ENCODE data around the gene CEP95. TPM values are rescaled to one million over a fixed set of nuclear protein-coding genes. Genes with fewer than 3 reads are reported as not detected.

Gene CEP95
- total RNA-seq, 1 donor from 2014 or later = 50.8 TPM

DNA sequence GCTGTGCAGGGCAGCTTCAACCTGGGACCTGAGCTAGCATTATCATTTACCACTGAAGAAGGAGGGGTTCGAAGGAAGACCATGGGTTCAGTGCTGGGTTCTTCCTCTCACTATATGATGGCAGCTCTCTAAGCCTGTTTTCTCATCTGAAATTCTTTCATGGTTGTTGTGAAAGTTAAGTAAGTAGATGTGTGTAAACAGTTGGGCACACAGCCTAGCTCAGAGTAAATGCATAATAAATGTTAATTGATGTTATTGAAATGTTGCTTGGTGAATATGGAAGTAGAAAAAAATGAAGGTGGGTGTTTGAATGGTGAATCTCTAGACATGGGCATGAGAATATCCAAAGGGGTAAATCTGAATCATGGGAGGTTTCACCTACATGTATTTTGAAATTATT is 9.1 kb downstream of the CEP95 start:
- Histone ChIP-seq H3K27ac (no peak overlapping the region), H3K27me3 (no peaks in the 10 kb centered on the region), H3K4me3 (no peak overlapping the region), H3K36me3 (peaks cover 0 to 78% of the 10 kb centered on the region in 2 donors), H3K4me1 (no peaks in the 10 kb centered on the region), H3K9me3 (no peaks in the 10 kb centered on the region)
- TF ChIP-seq POLR2AphosphoS5 (IDR thresholded peaks at IDR 0.05; ENCODE audit: insufficient read depth in 1 of 2, low read depth in 1 of 2) (no peak), POLR2A (IDR thresholded peaks at IDR 0.05) (no peak)
- TF ChIP-seq, protein P1, sequence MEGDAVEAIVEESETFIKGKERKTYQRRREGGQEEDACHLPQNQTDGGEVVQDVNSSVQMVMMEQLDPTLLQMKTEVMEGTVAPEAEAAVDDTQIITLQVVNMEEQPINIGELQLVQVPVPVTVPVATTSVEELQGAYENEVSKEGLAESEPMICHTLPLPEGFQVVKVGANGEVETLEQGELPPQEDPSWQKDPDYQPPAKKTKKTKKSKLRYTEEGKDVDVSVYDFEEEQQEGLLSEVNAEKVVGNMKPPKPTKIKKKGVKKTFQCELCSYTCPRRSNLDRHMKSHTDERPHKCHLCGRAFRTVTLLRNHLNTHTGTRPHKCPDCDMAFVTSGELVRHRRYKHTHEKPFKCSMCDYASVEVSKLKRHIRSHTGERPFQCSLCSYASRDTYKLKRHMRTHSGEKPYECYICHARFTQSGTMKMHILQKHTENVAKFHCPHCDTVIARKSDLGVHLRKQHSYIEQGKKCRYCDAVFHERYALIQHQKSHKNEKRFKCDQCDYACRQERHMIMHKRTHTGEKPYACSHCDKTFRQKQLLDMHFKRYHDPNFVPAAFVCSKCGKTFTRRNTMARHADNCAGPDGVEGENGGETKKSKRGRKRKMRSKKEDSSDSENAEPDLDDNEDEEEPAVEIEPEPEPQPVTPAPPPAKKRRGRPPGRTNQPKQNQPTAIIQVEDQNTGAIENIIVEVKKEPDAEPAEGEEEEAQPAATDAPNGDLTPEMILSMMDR (IDR thresholded peaks at IDR 0.05) = no peak
- intact Hi-C loops (cut with DNase I) = no loop called here
- no peak for DNase-seq (ENCODE audit: extremely low spot score in 2 of 2)

DNA sequence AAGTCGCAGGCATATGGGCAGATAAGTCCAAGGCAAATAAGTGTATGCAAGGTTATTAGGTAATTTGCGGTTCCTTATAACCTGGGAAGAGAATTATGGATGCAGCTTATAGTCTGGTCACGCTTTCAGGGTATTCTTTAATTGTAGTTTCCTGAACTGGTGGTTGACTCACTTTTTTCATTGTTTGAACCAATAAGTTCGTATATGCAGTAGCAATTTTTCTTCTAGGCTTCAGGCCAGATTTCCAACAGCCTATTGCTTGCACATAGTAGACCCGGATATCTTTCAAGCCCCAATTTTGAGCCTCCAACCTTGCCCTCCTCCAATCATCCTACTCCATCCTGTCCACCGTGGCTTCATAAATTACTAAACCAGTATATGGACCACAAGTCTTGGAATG is 12.8 kb downstream of the CEP95 start:
- H3K36me3 ChIP-seq = peaks cover 0 to 87% of the 10 kb centered on the region in 2 donors
- no peaks in the 10 kb centered on the region for H3K4me1 ChIP-seq
- TF ChIP-seq POLR2A (IDR thresholded peaks at IDR 0.05) = no peak
- no peak for TF ChIP-seq POLR2AphosphoS5 (IDR thresholded peaks at IDR 0.05; ENCODE audit: insufficient read depth in 1 of 2, low read depth in 1 of 2)
- TF ChIP-seq, protein P1 (IDR thresholded peaks at IDR 0.05) = no peak
- H3K4me3 ChIP-seq = no peak overlapping the region
- H3K9me3 ChIP-seq = no peaks in the 10 kb centered on the region
- H3K27me3 ChIP-seq = no peaks in the 10 kb centered on the region
- intact Hi-C loops (cut with DNase I) = no loop called here
- DNase-seq (ENCODE audit: extremely low spot score in 2 of 2) = no peak
- no peak overlapping the region for H3K27ac ChIP-seq

DNA sequence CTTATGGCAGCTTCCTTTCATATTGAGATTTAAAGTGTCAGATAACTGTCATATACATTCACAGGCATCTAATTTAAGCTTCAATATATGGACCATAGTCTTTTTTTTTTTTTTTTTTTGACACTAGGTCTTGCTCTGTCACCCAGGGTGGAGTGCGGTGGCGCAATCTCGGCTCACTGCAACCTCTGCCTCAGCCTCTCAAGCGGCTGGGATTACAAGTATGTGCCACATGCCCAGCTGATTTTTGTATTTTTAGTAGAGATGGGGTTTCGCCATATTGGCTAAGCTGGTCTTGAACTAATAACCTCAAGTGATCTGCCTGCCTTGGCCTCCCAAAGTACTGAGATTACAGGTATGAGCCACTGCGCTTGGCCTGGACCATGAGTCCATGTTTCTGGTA is 13.6 kb downstream of the CEP95 start:
- DNase-seq (ENCODE audit: extremely low spot score in 2 of 2) = no peak
- H3K4me1 ChIP-seq = no peaks in the 10 kb centered on the region
- peaks cover 0 to 92% of the 10 kb centered on the region in 2 donors for H3K36me3 ChIP-seq
- no peak overlapping the region for H3K27ac ChIP-seq
- H3K4me3 ChIP-seq = no peak overlapping the region
- no peak for TF ChIP-seq POLR2AphosphoS5 (IDR thresholded peaks at IDR 0.05; ENCODE audit: insufficient read depth in 1 of 2, low read depth in 1 of 2)
- no peak for TF ChIP-seq POLR2A (IDR thresholded peaks at IDR 0.05)
- TF ChIP-seq, protein P1 (IDR thresholded peaks at IDR 0.05) = no peak
- no peaks in the 10 kb centered on the region for H3K27me3 ChIP-seq
- intact Hi-C loops (cut with DNase I) = no loop called here
- H3K9me3 ChIP-seq = no peaks in the 10 kb centered on the region

DNA sequence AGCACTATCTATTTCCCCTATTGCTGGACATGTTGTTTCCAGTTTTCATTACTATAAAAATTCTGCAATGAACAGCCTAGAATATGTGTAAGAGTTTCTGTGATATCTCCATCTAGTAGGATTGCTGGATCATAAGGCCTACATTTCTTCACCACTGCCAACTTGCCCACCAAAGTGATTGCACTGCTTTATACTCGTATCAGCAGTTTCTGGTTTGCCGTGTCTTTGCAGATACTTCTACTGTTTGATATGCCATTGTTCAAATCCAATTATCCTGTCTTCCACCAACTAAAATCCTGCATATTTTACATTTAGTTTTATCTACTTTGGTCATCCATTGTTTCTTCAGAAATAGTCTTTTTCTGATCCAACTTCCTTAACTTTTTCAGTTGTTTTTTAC is 21.1 kb downstream of the CEP95 start:
- no peak overlapping the region for H3K27ac ChIP-seq
- DNase-seq (ENCODE audit: extremely low spot score in 2 of 2) = no peak
- no peak overlapping the region for H3K4me3 ChIP-seq
- no peaks in the 10 kb centered on the region for H3K9me3 ChIP-seq
- H3K4me1 ChIP-seq = no peaks in the 10 kb centered on the region
- H3K36me3 ChIP-seq = peaks cover 0 to 93% of the 10 kb centered on the region in 2 donors
- TF ChIP-seq POLR2AphosphoS5 (IDR thresholded peaks at IDR 0.05; ENCODE audit: insufficient read depth in 1 of 2, low read depth in 1 of 2) (no peak), POLR2A (IDR thresholded peaks at IDR 0.05) (no peak)
- TF ChIP-seq, protein P1 (IDR thresholded peaks at IDR 0.05) = no peak
- intact Hi-C loops (cut with DNase I) = no loop called here
- H3K27me3 ChIP-seq = no peaks in the 10 kb centered on the region

DNA sequence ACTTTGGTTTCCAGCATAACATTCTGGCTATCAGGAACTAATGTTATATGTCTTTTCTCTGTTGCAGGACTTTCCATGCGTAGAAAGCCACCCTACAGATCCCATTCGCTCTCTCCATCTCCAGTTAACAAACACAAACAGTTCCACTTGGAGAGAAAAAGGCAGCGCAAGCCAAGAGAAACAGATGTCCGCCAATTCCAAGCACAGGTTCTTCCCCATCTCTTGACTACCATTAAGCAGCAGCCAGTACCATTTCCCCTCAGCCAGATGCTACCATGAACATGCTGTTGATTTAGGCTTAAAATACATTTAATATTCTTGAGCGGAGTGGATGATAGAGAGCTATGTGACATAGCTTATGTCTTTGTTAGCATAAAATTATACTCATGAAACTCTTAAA is 22.4 kb downstream of the CEP95 start:
- TF ChIP-seq, protein P1 (IDR thresholded peaks at IDR 0.05) = no peak
- TF ChIP-seq POLR2AphosphoS5 (IDR thresholded peaks at IDR 0.05; ENCODE audit: insufficient read depth in 1 of 2, low read depth in 1 of 2) (no peak), POLR2A (IDR thresholded peaks at IDR 0.05) (no peak)
- intact Hi-C loops (cut with DNase I) = no loop called here
- H3K36me3 ChIP-seq = peaks cover 0 to 94% of the 10 kb centered on the region in 2 donors
- H3K4me3 ChIP-seq = no peak overlapping the region
- H3K27me3 ChIP-seq = no peaks in the 10 kb centered on the region
- no peaks in the 10 kb centered on the region for H3K9me3 ChIP-seq
- no peaks in the 10 kb centered on the region for H3K4me1 ChIP-seq
- no peak for DNase-seq (ENCODE audit: extremely low spot score in 2 of 2)
- no peak overlapping the region for H3K27ac ChIP-seq

All from vagina (tissue), 2 donors.